C4-2B (cell line): ENCODE results near the gene LENG1.

Experiments
- ZFX ChIP-seq: fragments of 450-650 bp; IDR thresholded peaks from 2 replicates; pipeline ENCODE4 v1.6.1; 2017
- TF ChIP-seq, protein P1 (sequence below): fragments of 450-650 bp; conservative IDR thresholded peaks from 2 replicates; pipeline ENCODE4 v1.5.1; 2017; ENCODE audit warnings: mild to moderate bottlenecking

GRCh38 chr19:54188215-54188871, 28.8 kb upstream of the LENG1 start:
- TF ChIP-seq, protein P1, sequence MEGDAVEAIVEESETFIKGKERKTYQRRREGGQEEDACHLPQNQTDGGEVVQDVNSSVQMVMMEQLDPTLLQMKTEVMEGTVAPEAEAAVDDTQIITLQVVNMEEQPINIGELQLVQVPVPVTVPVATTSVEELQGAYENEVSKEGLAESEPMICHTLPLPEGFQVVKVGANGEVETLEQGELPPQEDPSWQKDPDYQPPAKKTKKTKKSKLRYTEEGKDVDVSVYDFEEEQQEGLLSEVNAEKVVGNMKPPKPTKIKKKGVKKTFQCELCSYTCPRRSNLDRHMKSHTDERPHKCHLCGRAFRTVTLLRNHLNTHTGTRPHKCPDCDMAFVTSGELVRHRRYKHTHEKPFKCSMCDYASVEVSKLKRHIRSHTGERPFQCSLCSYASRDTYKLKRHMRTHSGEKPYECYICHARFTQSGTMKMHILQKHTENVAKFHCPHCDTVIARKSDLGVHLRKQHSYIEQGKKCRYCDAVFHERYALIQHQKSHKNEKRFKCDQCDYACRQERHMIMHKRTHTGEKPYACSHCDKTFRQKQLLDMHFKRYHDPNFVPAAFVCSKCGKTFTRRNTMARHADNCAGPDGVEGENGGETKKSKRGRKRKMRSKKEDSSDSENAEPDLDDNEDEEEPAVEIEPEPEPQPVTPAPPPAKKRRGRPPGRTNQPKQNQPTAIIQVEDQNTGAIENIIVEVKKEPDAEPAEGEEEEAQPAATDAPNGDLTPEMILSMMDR = no peak
- no peak for TF ChIP-seq ZFX
